Measurements from ENCODE around the gene WFDC12.

The WFDC12 gene

DNA sequence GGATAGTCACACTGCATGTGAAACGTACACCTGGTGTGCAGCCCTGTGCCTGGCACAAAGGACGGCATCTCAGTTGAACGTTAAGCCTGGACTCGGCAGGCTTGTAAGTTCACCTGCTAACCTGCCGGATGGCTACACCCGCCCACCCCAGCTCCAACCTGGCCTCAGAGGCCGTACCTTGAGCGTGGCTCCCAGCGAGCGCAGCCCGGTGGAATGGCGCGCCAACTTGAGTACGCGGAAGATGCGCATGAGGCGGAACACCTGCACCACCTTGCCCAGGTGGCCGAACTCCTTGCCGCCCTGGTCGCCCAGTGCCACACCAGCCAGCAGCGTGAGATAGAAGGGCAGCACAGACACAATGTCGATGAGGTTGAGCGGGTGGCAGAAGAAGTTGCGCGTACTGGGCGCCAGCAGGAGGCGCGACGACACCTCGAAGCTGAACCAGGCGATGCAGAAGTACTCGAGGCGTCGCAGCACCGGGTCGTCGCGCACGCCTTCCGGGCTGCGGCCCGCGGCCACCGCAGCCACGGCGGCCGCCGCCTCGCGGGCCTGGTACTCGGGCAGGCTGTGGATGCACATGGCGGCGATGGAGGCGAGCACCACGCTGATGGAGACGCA lies 26.7 kb downstream of the WFDC12 start:
- no peak overlapping the region for H3K27ac ChIP-seq
- no peak for TF ChIP-seq ZFX (IDR thresholded peaks at IDR 0.05; ENCODE audit: borderline replicate concordance)
- TF ChIP-seq CTCF (IDR thresholded peaks at IDR 0.05), result no peak

DNA sequence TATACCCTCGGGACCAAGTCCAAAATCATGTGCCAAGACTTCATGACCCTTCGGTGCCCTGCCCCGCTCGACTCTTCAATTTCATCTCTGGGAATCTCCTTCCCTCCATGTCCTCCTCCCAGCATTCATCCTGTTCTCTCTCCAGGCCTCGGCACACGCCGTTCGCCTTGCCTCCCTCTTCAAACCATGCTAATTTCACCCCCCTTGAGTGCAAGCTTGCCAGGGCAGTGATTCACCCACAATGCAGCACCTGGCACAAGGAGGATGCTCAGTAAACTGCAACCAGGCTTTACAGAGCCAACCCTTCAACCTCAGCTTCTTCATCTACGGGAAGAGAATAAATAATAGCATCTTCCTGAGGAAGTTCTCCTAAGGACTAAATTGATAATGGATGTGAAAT lies 27.5 kb downstream of the WFDC12 start:
- no peak overlapping the region for H3K27ac ChIP-seq
- no peak for TF ChIP-seq ZFX (IDR thresholded peaks at IDR 0.05; ENCODE audit: borderline replicate concordance)

DNA sequence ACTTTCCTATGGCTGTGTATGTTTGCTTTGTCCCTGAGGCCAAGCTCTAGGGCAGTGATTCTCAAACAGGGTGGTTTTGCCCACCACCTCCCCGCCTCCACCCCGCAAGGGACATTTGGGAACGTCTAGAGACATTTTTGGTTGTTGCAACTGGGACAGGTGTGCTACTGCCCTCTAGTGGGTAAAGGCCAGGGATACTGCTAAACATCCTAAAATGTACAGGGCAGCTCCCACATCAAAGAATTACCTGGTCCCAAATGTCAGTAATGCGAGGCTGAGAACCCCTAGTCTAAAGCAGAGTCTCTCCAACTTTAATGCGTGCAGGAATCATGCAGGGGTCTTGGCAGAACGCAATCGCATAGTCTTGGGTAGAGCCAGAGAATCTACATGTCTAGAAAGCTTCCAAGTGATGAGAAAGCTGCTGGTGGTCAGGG lies 28.4 kb downstream of the WFDC12 start:
- no peak overlapping the region for H3K27ac ChIP-seq
- TF ChIP-seq ZFX (IDR thresholded peaks at IDR 0.05; ENCODE audit: borderline replicate concordance) (no peak), CTCF (IDR thresholded peaks at IDR 0.05) (peak; percentile 90)

- H3K27ac ChIP-seq, result no peak overlapping the region
- TF ChIP-seq CTCF (IDR thresholded peaks at IDR 0.05) (no peak), ZFX (IDR thresholded peaks at IDR 0.05; ENCODE audit: borderline replicate concordance) (no peak)
These were observed 29.2 kb downstream of the WFDC12 start for GRCh38 chr20:45094864-45095574.

DNA sequence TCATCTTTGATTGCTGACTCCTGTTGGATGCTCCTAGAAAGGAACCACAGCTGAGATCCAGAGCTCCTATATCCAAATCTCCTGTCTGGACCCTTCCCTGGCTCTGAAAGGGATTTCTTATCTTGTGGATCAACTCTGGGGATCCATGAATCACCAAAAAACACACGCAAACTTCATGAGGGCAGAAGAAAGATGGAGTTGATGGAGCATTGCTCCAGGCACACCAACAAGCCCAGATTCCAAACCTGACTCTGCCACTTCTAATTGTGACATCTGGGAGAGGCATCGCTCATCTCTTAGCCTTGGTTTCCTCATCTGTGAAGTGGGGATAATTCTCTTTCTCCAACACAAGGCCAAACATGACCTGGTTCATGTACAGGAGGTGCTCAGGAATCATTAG lies 30.1 kb downstream of the WFDC12 start:
- no peak for TF ChIP-seq ZFX (IDR thresholded peaks at IDR 0.05; ENCODE audit: borderline replicate concordance)
- TF ChIP-seq CTCF (IDR thresholded peaks at IDR 0.05), result no peak
- H3K27ac ChIP-seq, result no peak overlapping the region

GRCh38 chr20:45092898-45093297 lies 31.4 kb downstream of the WFDC12 start:
- TF ChIP-seq CTCF (IDR thresholded peaks at IDR 0.05), result no peak
- no peak for TF ChIP-seq ZFX (IDR thresholded peaks at IDR 0.05; ENCODE audit: borderline replicate concordance)
- H3K27ac ChIP-seq, result no peak overlapping the region

DNA sequence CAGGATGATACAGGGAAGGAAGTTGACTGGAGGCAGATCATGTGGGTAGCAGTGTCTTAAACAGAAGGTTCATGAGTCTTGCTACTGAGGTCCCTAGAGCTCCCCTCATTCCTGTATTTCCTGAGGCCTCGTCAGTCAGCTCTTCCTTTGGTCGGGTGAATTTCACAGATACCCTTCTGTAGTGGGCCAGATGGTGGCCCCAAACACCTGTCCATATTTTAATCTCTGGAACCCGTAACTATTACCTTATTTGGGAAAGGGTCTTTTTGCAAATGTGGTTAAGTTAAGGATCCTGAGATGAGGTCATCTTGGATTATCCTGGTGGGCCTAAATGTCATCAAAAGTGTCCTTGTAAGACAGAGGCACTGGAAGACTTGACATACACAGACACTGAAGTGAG lies 32.9 kb downstream of the WFDC12 start:
- no peak overlapping the region for H3K27ac ChIP-seq
- no peak for TF ChIP-seq ZFX (IDR thresholded peaks at IDR 0.05; ENCODE audit: borderline replicate concordance)
- no peak for TF ChIP-seq CTCF (IDR thresholded peaks at IDR 0.05)

Measured in 22Rv1 (cell line).